Thoracic aorta (tissue), 2 donors: ENCODE data around the gene FER. TPM values are rescaled to one million over a fixed set of nuclear protein-coding genes. Genes with fewer than 3 reads are reported as not detected.
"Not testable (repeated sequence)": the region's sequence is repeated elsewhere in the genome, so short reads cannot be mapped to it uniquely, and the experiment has no call there.

Source experiments
- ATAC-seq: fragments of 150-250 bp; one replicate; pipeline ENCODE4 v1.8.0; 2017; ENCODE audit warnings: low read depth; ENCODE audit not compliant: insufficient number of reproducible peaks, low FRiP score
- DNase-seq: peaks from one replicate; pipeline ENCODE4 v3.0.0-alpha.2; 2020; ENCODE audit warnings: low spot score
- H3K27ac ChIP-seq, 2 donors: fragments of 200-600 bp; sonication (generic); 1 replicate in 1 of 2; 2 replicates in 1 of 2; pipeline ENCODE4 v1.5.1; 2016; ENCODE audit warnings: mild to moderate bottlenecking in 2 of 2, moderate library complexity in 2 of 2
- H3K27me3 ChIP-seq: fragments of 200-600 bp; sonication (generic); replicated peaks from 2 replicates; pipeline ENCODE4 v1.6.0; 2016; ENCODE audit warnings: mild to moderate bottlenecking; ENCODE audit not compliant: insufficient read depth
- H3K36me3 ChIP-seq: fragments of 200-600 bp; sonication (generic); one replicate; pipeline ENCODE4 v1.5.1; 2016
- H3K4me1 ChIP-seq, 2 donors: fragments of 200-600 bp; sonication (generic); 1 replicate in 1 of 2; 2 replicates in 1 of 2; pipeline versions ENCODE4 v1.5.1 to v1.6.0; 2016; ENCODE audit warnings: low read depth in 2 of 2, mild to moderate bottlenecking in 1 of 2; ENCODE audit not compliant: control insufficient read depth in 1 of 2
- H3K4me3 ChIP-seq: fragments of 200-600 bp; sonication (generic); 2 replicates; pipeline ENCODE4 v1.5.1; 2016; ENCODE audit warnings: mild to moderate bottlenecking
- H3K9me3 ChIP-seq: fragments of 200-600 bp; sonication (generic); 2 replicates; pipeline ENCODE4 v1.5.1; 2016
- CTCF ChIP-seq: fragments of 200-600 bp; sonication (generic); IDR thresholded peaks from one replicate; pipeline ENCODE4 v1.5.1; 2019; ENCODE audit warnings: antibody characterized with exemption
- total RNA-seq, 2 donors: library from RNA; depleted of rRNA; stranded (reverse); fragments of >200 nt; gene quantifications; one replicate each; pipeline versions ENCODE4 v1.1.0 to v1.2.3, GENCODE V29; 2016

FER gene
- total RNA-seq, 2 donors from 2014 or later, result 15.6 to 38.1 TPM

- Histone ChIP-seq H3K36me3 (no peaks in the 10 kb centered on the region), H3K27ac (no peak overlapping the region), H3K27me3 (no peaks in the 10 kb centered on the region), H3K4me1 (no peaks in the 10 kb centered on the region), H3K4me3 (no peak overlapping the region), H3K9me3 (no peaks in the 10 kb centered on the region)
- DNase-seq, result no peak
- no peak for TF ChIP-seq CTCF
- ATAC-seq, result no peak
These were observed 228.0 kb downstream of the FER start for GRCh38 chr5:108975697-108976096.

GRCh38 chr5:108983461-108984092, 235.9 kb downstream of the FER start:
- H3K27ac ChIP-seq, result no peak overlapping the region
- H3K27me3 ChIP-seq, result no peaks in the 10 kb centered on the region
- no peak for DNase-seq
- no peaks in the 10 kb centered on the region for H3K4me1 ChIP-seq
- H3K4me3 ChIP-seq, result no peak overlapping the region
- no peak for ATAC-seq
- H3K36me3 ChIP-seq, result peaks cover 4% of the 10 kb centered on the region
- H3K9me3 ChIP-seq, result no peaks in the 10 kb centered on the region
- TF ChIP-seq CTCF, result no peak

- no peak overlapping the region for H3K4me3 ChIP-seq
- ATAC-seq (no peak), DNase-seq (no peak)
- no peaks in the 10 kb centered on the region for H3K4me1 ChIP-seq
- no peak for TF ChIP-seq CTCF
- peaks cover 4% of the 10 kb centered on the region for H3K36me3 ChIP-seq
- no peak overlapping the region for H3K27ac ChIP-seq
- no peaks in the 10 kb centered on the region for H3K27me3 ChIP-seq
- H3K9me3 ChIP-seq, result peaks cover 7% of the 10 kb centered on the region
These were observed 242.2 kb downstream of the FER start for GRCh38 chr5:108989761-108990392.

GRCh38 chr5:108992396-108993085, 244.8 kb downstream of the FER start:
- DNase-seq, H3K4me3 ChIP-seq, ATAC-seq, H3K36me3 ChIP-seq, H3K4me1 ChIP-seq, H3K27me3 ChIP-seq, H3K9me3 ChIP-seq, H3K27ac ChIP-seq: not testable (repeated sequence)

GRCh38 chr5:108993440-108993839, 245.7 kb downstream of the FER start:
- not testable (repeated sequence) for H3K9me3 ChIP-seq, H3K4me1 ChIP-seq, H3K27me3 ChIP-seq, H3K27ac ChIP-seq, ATAC-seq, H3K36me3 ChIP-seq, H3K4me3 ChIP-seq, DNase-seq

- H3K4me3 ChIP-seq, result no peak overlapping the region
- DNase-seq (no peak), ATAC-seq (no peak)
- no peaks in the 10 kb centered on the region for H3K27me3 ChIP-seq
- H3K27ac ChIP-seq, result no peak overlapping the region
- no peaks in the 10 kb centered on the region for H3K36me3 ChIP-seq
- H3K4me1 ChIP-seq, result no peaks in the 10 kb centered on the region
- peaks cover 7% of the 10 kb centered on the region for H3K9me3 ChIP-seq
- no peak for TF ChIP-seq CTCF
These were observed 250.0 kb downstream of the FER start for GRCh38 chr5:108997720-108998119.
